WI38 (cell line): Measurements from ENCODE around the gene METTL3.

Experiments
- H3K4me3 ChIP-seq: 2 replicates; pipeline ENCODE4 v1.5.1; 2011; ENCODE audit warnings: low read depth, mild to moderate bottlenecking, control low read depth, low read length
- CTCF ChIP-seq: IDR thresholded peaks from 2 replicates; pipeline ENCODE4 v1.5.1; 2012; ENCODE audit warnings: low read depth, mild to moderate bottlenecking, control low read depth, low read length

Gene METTL3

GRCh38 chr14:21496453-21496852, 14.7 kb downstream of the METTL3 start:
- no peak for TF ChIP-seq CTCF
- H3K4me3 ChIP-seq: no peak overlapping the region

- no peak for TF ChIP-seq CTCF
These were observed 16.0 kb downstream of the METTL3 start for GRCh38 chr14:21494902-21495762.

GRCh38 chr14:21486640-21487087, 24.5 kb downstream of the METTL3 start:
- no peak overlapping the region for H3K4me3 ChIP-seq
- no peak for TF ChIP-seq CTCF

More at GRCh38 chr14:21494902-21495762, 16.0 kb downstream of the METTL3 start:
- no peak overlapping the region for H3K4me3 ChIP-seq

GRCh38 chr14:21476925-21477681, 34.0 kb downstream of the METTL3 start, which contains the start of the genes RAB2B and TOX4:
RAB2B (minus strand) TSS chr14:21476959; CDS start chr14:21476872, 87 bp downstream.
TOX4 (plus strand) TSS chr14:21477195; CDS start chr14:21477279, 84 bp downstream.
- peak; percentile 96 for TF ChIP-seq CTCF

GRCh38 chr14:21476523-21476924, 34.6 kb downstream of the METTL3 start:
- TF ChIP-seq CTCF: no peak
- peak overlapping the region; percentile 82 for H3K4me3 ChIP-seq

More at GRCh38 chr14:21476925-21477681, 34.0 kb downstream of the METTL3 start, which contains the start of the genes RAB2B and TOX4:
- H3K4me3 ChIP-seq: peak within 1 kb of the TSS; percentile 82

- TF ChIP-seq CTCF: no peak
- H3K4me3 ChIP-seq: peak overlapping the region; percentile 82
These were observed 35.2 kb downstream of the METTL3 start for GRCh38 chr14:21475767-21476522.
